ENCODE measurements around the gene HDAC7.

The HDAC7 gene

DNA sequence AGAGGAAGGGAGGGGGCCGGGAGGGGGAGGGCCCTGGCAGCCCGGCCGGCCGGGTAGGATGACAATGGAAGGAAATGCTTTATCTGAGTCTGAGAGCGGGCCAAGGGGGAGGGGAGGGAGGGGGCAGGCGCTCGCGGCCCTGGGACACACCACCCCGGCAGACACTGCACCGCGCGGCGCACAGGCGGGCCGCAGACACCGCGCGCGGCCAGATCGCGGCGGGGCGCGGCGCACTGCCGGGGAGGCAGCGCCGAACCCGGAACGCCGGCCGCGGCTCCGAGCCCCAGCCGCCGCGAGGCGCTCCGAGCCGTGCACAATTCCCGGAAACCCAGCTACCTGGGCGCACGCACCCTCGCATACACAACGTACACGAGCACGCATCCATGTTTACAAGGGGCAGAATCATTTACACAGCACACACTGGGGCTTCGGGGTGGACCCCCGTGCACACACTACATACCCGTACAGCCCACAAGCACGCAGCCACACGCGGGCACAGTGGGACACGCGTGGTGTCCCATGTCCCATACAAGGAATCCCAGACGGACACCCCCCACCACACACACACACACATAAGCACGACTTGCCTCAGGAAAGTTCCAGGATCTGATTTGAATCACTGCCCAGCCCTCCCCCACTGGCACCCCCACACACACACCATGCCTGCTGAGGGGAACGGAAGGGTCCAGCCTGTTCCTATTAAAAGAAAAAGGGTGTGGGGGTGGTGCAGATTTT lies at the start of gene HDAC7:
TSS of gene HDAC7 (minus strand) at position 8 of the 735 bp plus-strand sequence. CDS start 118 bp downstream, outside the sequence.
- DNase-seq (ENCODE audit: low spot score), result peak; percentile 85

- DNase-seq (ENCODE audit: low spot score), result no peak
These were observed 48.9 kb upstream of the HDAC7 start for GRCh38 chr12:47868552-47869031.

DNA sequence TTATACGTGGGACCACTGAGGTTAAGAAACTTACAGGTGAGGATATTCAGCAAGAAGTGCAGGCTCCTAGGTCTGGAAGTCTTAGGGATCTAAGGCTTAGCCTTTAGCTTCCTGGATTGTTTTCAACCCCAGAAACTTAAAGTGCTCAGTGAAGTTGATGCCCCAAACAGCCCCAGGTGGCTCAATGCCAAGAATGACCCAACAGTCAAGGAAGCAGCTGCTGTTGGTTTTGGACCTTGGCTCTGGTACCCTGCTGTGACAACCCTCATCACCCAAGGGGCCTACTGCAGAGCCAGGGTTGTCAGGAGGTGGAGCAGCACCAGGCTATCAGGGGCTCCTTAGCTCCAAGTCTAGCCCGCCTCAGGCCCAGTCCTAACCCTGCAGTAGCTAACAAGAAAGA lies 48.3 kb upstream of the HDAC7 start:
- DNase-seq (ENCODE audit: low spot score), result no peak

DNA sequence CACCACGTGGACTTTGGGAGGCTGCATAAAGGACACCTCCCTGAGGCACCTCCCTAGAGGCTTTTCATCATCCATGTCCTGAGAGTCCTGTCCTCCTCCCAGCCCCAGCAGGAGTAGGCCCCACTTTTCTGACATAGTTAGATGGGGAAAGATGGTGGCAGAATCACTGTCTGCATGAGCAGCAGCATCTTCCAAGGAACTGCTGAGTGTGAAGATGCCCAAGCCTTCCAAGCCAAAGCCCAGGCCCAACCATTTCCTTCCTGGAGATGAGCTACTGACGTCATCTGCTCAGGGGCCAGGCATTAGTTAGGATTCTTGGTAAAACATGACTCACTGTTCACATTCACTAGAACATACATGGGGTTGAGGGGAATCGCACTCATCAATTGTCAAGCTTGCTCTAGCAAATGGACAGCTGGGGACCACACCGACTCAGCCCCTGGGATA lies 47.8 kb upstream of the HDAC7 start:
- DNase-seq (ENCODE audit: low spot score), result peak; percentile 88

GRCh38 chr12:47864646-47865235 lies 45.0 kb upstream of the HDAC7 start:
- DNase-seq (ENCODE audit: low spot score), result no peak

DNA sequence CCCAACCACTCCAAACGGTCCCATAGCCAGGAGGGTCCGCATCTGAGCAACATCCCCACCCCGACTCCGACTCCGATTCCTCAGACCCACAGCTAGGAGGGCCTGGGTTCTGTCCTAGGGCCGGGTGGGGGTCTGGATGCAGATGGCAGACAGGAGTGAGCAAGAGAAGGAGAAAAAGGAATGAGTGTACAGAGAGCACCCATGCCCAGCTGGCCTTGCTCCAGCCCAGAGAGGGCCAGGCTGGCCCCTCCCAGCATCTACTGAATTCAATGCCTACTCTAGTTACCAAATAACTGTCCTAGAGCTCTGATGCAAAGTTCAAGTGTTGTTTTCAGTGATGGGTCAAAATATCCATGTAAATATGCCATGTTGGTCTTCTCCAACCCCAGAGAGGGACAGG lies 44.3 kb upstream of the HDAC7 start:
- DNase-seq (ENCODE audit: low spot score), result no peak

GRCh38 chr12:47863467-47863866 lies 43.8 kb upstream of the HDAC7 start:
- DNase-seq (ENCODE audit: low spot score), result no peak

GRCh38 chr12:47862881-47863280 lies 43.2 kb upstream of the HDAC7 start:
- DNase-seq (ENCODE audit: low spot score), result no peak

GRCh38 chr12:47862167-47862750 lies 42.6 kb upstream of the HDAC7 start:
- DNase-seq (ENCODE audit: low spot score), result no peak

DNA sequence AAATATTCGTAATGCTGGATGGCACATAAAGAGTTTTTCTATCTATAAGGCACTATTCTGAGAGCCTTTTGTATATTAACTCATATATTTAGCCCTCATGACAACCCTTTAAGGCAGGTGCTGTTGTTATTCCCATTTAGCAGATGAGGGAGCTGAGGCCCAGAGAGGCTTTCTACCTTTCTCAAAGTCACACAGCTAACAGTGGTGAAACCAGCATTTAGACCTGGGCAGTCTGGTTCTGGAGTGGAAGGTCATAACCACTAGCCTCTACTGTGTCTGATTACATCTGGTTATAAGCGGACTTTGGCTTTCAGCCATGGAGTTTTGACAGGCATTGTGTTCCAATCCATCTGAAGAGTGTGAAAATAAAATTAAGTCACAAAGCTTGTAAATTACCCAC lies 41.2 kb upstream of the HDAC7 start:
- no peak for DNase-seq (ENCODE audit: low spot score)

DNA sequence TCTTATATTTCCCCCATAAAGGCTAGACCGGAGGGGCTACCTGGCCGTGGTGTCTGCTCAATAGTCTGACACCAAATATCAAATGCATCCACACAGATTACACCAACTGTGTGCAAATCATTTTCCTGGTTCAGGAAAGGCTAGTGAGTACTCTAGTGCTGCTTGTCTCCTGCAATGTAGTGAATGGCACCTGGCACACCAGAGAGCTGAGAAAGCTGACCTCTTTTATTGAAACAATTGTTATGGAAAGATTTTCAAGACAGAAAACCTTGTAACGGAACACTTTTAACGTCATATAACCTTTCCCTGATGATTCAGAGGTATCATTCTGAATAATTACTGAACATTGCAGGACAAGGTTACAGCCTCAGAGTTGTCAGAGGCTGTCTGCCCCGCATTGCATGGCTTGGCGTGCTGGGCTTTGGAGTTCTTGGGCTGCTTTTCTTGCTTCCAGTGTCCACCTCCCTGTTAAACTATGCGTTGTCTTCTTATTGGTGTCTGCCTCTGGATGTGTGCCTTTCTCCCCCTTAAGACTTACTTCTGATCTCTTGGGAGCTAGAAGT lies 40.7 kb upstream of the HDAC7 start:
- DNase-seq (ENCODE audit: low spot score), result no peak

- no peak for DNase-seq (ENCODE audit: low spot score)
These were observed 39.0 kb upstream of the HDAC7 start for GRCh38 chr12:47858511-47859266.

- no peak for DNase-seq (ENCODE audit: low spot score)
These were observed 37.2 kb upstream of the HDAC7 start for GRCh38 chr12:47856721-47857575.

DNA sequence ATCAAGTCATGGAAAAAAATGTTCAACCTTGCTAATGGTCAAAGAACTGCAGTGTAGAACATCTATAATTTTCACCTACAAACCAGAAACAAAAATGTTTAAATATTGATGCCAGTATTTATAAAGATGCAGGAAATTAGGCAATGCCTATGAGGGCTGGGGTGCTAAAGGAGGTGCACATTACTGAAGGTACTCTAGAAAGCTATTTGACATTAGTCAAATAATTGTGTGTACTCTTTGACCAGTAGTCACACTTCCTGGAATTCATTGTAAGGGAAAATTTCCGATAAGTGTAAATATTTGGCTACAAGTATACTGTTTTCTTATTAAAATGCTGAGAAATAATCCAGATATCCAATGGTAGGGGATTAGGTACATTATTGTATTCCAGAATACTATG lies 36.4 kb upstream of the HDAC7 start:
- DNase-seq (ENCODE audit: low spot score), result no peak

GRCh38 chr12:47855502-47855901 lies 35.8 kb upstream of the HDAC7 start:
- DNase-seq (ENCODE audit: low spot score), result no peak

- DNase-seq (ENCODE audit: low spot score), result no peak
These were observed 34.8 kb upstream of the HDAC7 start for GRCh38 chr12:47854531-47854930.

DNA sequence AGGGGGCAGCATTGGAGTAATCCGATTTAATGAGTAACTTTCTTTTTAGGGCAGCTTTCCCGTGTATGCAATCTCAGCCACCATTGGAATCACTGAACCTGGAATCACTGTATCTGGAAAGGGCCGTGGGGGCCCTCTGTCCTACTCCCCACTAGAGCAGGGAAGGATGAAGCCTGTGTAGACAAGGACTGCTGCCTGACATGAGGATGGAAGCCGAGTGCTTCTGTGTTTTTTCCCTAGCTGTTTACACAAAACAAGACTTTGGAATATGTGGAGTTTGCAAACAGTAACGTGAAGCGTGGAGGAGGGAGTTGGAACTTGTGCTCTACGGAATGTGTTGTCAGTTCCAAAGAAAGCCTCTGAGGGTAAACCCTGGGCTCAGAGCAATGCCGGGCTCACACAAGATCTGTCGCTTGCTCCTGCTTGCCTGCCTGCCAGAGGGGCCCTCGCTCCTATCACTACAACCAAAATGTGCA lies 32.4 kb upstream of the HDAC7 start:
- no peak for DNase-seq (ENCODE audit: low spot score)

DNA sequence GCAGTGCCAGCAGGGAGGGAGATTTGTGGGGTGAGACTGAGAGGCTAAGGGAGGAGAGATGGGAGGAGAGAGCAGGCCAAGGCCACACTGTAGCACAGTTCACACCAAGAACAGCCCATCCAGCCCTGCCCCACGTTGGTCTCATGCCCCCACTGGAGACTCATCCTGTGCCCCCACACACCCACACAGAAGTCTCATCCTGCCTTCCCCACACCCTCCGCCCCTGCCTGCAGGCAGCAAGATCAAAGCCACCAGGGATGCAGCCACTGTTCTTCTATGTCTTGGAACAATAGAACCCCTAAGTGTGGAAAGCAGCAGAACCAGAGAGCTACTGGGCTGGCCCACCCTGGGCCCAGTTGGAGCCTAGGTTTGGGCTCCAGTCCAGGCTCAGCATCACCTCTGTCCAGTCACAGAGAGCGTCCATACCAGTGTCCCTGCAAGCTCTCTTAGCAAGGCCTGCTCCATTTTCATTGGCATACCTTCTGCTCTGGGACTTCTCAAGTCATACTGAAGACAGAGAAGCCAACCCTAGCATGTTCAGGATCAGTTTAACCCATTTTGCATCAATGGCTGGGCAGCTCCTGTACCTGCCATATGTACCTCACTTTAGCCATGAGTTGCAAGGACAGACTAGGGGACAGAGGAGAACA lies 31.7 kb upstream of the HDAC7 start:
- no peak for DNase-seq (ENCODE audit: low spot score)

DNA sequence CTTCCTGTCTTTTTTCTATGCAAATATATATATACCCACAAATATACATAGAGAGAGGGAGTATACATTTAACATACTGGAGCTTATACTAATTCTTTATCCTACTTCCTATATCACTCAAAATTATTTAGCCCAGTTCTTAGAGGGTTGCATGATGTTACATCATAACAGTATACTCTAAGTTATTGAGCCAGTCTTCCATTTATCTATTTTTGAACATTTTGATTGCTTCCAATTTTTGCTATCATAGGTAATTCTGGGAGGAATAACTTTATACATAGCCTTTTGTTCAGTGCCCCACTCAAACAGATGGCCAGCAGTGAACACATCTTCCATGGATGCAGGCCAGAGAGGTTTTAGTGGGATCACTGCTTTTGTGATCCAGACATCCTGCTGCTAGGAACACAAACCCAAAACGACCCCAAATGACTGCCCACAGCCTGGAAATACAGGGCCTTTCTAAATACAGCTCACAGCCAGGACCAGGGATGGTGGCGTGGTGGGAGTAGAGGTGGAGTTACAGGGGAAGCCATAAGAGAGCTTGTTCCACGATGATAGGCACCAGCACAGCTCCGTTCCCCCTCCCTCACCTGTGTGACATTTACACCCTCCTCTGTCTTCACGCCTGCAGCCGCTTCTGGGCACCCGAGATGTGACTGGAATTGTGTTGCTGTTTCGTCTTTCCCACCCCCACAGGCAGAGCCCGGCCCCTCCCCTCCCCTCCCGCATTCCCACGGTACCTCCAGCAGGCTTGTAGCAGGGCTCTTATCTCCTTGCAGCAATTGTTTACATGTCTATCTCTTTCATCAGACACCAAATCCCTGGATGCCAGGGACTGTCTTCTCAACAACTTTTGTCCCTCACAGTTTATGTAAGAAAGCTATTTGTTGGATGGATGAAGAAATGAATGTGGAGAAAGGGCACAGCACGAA lies 30.7 kb upstream of the HDAC7 start:
- DNase-seq (ENCODE audit: low spot score), result no peak
